ENCODE data around the gene ADTRP. TPM values are rescaled to one million over a fixed set of nuclear protein-coding genes. Genes with fewer than 3 reads are reported as not detected.

The ADTRP gene
- total RNA-seq, 1 donor from 2014 or later, result 2.0 TPM

DNA sequence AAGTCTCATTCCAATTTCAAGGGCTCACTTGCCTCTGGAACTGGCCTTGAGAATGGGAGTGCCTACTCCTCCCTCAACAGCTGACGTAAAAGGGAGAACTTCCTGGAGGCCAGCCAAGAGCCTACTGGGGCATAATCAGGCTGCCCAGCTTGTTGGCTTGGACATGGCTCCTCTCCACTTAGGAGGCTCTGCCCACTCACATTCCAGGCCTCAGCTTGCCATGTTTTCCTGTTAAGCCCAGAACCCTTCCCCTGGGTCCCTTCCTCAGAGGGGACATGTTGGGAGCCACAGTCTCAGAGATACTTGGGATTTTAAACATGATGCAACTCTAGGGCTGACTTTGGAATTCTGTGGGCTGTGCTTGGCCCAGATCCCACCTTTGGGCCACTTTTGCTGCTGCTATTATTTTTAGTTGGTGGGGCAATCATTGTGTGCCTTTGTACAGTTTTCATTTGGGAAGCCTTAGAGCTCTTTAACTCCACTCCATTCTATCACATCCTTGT is 31.5 kb upstream of the ADTRP start:
- Mint-ChIP-seq H3K27ac (no peak overlapping the region), H3K4me1 (no peaks in the 10 kb centered on the region), H3K36me3 (ENCODE audit: low read depth) (no peaks in the 10 kb centered on the region), H3K4me3 (no peak overlapping the region), H3K27me3 (peaks cover 22% of the 10 kb centered on the region), H3K9me3 (no peaks in the 10 kb centered on the region)
- ChIA-PET CTCF (interaction anchor here (1.0 kb wide), 1 partner anchor 12 kb away, joined by 4 read pairs; no protein-coding TSS in a partner anchor), POLR2A (no interaction called here)
- no peak for DNase-seq
- intact Hi-C loops (cut with micrococcal nuclease), result no loop called here
- no peak for ATAC-seq (ENCODE audit: low read depth)
- TF ChIP-seq, protein P1, sequence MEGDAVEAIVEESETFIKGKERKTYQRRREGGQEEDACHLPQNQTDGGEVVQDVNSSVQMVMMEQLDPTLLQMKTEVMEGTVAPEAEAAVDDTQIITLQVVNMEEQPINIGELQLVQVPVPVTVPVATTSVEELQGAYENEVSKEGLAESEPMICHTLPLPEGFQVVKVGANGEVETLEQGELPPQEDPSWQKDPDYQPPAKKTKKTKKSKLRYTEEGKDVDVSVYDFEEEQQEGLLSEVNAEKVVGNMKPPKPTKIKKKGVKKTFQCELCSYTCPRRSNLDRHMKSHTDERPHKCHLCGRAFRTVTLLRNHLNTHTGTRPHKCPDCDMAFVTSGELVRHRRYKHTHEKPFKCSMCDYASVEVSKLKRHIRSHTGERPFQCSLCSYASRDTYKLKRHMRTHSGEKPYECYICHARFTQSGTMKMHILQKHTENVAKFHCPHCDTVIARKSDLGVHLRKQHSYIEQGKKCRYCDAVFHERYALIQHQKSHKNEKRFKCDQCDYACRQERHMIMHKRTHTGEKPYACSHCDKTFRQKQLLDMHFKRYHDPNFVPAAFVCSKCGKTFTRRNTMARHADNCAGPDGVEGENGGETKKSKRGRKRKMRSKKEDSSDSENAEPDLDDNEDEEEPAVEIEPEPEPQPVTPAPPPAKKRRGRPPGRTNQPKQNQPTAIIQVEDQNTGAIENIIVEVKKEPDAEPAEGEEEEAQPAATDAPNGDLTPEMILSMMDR (IDR thresholded peaks at IDR 0.05), result no peak

DNA sequence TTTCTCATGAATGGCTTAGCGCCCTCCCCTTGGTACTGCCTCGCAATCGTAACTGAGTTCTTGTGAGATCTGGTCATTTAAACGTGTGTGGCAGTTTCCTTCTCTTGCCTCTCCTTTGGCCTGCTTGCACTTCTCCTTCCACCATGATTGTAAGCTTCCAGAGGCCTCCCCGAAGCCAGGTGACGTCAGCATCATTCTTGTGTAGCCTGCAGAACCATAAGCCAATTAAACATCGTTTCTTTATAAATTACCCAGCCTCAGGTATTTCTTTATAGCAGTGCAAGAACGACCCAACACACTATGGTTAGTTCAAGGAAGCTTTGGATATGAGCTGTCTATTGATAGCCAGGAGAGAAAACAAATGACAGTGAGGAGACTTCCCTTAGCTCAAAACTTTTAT is 29.5 kb upstream of the ADTRP start:
- ATAC-seq (ENCODE audit: low read depth) (no peak), DNase-seq (no peak)
- ChIA-PET POLR2A (no interaction called here), CTCF (no interaction called here)
- peaks cover 24% of the 10 kb centered on the region for H3K27me3 Mint-ChIP-seq
- intact Hi-C loops (cut with micrococcal nuclease), result no loop called here
- H3K9me3 Mint-ChIP-seq, result no peaks in the 10 kb centered on the region
- H3K4me1 Mint-ChIP-seq, result no peaks in the 10 kb centered on the region
- TF ChIP-seq, protein P1 (IDR thresholded peaks at IDR 0.05), result no peak
- H3K27ac Mint-ChIP-seq, result no peak overlapping the region
- no peak overlapping the region for H3K4me3 Mint-ChIP-seq
- H3K36me3 Mint-ChIP-seq (ENCODE audit: low read depth), result no peaks in the 10 kb centered on the region

DNA sequence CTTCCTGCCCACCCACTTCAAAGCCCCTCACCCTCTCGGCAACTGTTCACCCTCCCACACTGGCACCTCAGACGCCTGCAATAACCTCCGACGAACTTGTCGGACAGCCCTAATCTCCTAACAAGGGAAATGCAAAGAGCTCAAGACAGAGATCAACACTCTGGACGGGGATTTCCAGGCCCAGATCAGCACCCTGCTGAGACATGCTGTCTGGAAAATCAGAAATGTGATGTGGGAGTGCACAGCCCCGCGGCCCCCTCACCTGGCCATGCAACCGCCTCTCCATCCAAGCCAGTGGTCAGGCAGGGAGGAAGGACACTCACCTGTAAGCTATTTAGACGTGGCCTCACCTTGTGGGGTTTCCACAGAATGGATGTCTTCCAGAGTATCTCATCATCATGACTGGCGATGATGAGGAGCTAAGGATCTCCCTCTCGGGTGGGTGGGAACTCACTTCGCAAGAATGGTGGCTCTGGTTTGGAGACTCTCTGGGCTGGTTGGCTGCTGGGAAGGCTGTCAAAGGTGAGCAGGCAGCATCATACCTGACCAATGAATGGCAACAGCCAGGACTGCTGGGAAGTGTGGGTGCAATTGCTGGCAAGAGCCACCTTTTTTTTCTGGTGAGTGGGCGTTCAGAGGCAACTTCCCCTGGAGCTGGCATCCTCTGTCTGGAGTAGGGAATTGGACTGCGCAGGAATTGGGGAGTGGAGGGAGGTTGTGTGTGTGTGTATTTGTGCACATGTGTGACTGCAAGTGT is 28.1 kb upstream of the ADTRP start:
- H3K4me1 Mint-ChIP-seq, result no peaks in the 10 kb centered on the region
- POLR2A ChIA-PET, result no interaction called here
- ATAC-seq (ENCODE audit: low read depth) (no peak), DNase-seq (no peak)
- H3K27ac Mint-ChIP-seq, result no peak overlapping the region
- peaks cover 24% of the 10 kb centered on the region for H3K27me3 Mint-ChIP-seq
- intact Hi-C loops (cut with micrococcal nuclease), result no loop called here
- no peaks in the 10 kb centered on the region for H3K9me3 Mint-ChIP-seq
- no peaks in the 10 kb centered on the region for H3K36me3 Mint-ChIP-seq (ENCODE audit: low read depth)
- CTCF ChIA-PET, result no interaction called here
- H3K4me3 Mint-ChIP-seq, result no peak overlapping the region
- TF ChIP-seq, protein P1 (IDR thresholded peaks at IDR 0.05), result no peak

DNA sequence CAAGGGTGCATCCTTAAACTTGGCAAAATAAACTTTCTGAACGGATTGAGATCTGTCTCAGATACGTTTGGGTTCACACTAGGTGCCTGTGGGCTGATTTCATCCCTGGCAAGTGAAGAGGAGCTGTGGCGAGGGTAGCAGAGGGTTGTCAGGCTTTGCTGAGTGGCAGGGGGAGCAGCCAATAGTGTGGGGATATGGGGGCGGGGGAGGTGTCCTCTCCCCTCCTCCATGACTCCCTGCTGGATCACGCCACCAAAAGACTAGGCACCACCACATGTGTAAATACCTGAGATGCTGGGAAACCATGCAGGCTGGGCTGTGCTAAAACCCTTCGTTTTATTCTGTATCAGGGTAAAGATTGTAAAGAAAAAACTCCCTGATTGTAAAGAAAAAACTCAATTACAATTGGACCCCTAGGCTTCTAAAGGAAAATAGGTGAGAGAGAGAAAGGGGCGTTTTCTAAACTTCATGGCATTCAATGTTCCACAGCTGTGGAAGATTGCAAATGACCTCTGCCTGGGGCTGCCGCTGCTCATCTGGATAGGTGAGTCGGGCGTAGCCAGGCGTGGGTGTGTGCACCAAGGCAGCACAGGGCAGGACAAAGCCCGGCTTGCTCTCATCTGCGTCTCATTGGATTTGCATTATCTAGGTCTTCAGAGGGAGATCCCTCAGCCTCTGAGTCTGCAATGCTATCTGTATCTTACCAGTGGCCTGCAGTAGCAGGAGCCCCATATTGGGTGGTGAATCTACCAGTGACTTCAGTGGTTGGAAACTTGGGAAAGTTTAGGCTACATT is 26.9 kb upstream of the ADTRP start:
- H3K9me3 Mint-ChIP-seq, result no peaks in the 10 kb centered on the region
- no peak for DNase-seq
- no peak overlapping the region for H3K4me3 Mint-ChIP-seq
- no peaks in the 10 kb centered on the region for H3K36me3 Mint-ChIP-seq (ENCODE audit: low read depth)
- no peak for ATAC-seq (ENCODE audit: low read depth)
- H3K27ac Mint-ChIP-seq, result no peak overlapping the region
- ChIA-PET CTCF (no interaction called here), POLR2A (no interaction called here)
- H3K27me3 Mint-ChIP-seq, result peaks cover 24% of the 10 kb centered on the region
- TF ChIP-seq, protein P1 (IDR thresholded peaks at IDR 0.05), result no peak
- intact Hi-C loops (cut with micrococcal nuclease), result no loop called here
- H3K4me1 Mint-ChIP-seq, result no peaks in the 10 kb centered on the region

DNA sequence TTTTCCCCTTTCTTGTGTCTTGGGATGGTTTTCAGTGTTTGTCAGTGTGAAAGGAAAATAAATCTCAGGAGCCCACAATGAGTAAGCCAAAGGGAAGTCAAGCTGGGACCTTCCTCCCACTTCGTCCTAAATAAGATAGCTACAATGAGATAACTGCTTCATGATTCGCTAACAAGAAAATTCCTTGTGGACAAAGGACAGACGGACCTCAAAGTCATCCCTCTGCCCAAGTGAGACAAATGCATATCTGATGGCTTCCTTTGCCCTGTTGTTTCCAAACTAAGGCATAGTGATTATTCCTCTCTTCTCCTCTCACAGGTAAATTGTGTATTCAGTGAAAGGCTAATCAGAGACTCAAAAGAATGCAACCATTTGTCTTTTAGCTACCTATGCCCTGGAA is 26.1 kb upstream of the ADTRP start:
- Mint-ChIP-seq H3K4me1 (no peaks in the 10 kb centered on the region), H3K4me3 (no peak overlapping the region), H3K27me3 (peaks cover 24% of the 10 kb centered on the region), H3K36me3 (ENCODE audit: low read depth) (no peaks in the 10 kb centered on the region), H3K9me3 (no peaks in the 10 kb centered on the region), H3K27ac (no peak overlapping the region)
- intact Hi-C loops (cut with micrococcal nuclease), result no loop called here
- TF ChIP-seq, protein P1 (IDR thresholded peaks at IDR 0.05), result no peak
- ChIA-PET POLR2A (no interaction called here), CTCF (no interaction called here)
- ATAC-seq (ENCODE audit: low read depth) (no peak), DNase-seq (no peak)
